C4-2B (cell line): ENCODE results near the gene RBBP8NL.
A peak's percentile ranks its signal among the peaks of the same experiment; 100 is the strongest.

Experiments used
- ZFX ChIP-seq: fragments of 450-650 bp; IDR thresholded peaks from 2 replicates; pipeline ENCODE4 v1.6.1; 2017
- TF ChIP-seq, protein P1 (sequence below): fragments of 450-650 bp; conservative IDR thresholded peaks from 2 replicates; pipeline ENCODE4 v1.5.1; 2017; ENCODE audit warnings: mild to moderate bottlenecking

DNA sequence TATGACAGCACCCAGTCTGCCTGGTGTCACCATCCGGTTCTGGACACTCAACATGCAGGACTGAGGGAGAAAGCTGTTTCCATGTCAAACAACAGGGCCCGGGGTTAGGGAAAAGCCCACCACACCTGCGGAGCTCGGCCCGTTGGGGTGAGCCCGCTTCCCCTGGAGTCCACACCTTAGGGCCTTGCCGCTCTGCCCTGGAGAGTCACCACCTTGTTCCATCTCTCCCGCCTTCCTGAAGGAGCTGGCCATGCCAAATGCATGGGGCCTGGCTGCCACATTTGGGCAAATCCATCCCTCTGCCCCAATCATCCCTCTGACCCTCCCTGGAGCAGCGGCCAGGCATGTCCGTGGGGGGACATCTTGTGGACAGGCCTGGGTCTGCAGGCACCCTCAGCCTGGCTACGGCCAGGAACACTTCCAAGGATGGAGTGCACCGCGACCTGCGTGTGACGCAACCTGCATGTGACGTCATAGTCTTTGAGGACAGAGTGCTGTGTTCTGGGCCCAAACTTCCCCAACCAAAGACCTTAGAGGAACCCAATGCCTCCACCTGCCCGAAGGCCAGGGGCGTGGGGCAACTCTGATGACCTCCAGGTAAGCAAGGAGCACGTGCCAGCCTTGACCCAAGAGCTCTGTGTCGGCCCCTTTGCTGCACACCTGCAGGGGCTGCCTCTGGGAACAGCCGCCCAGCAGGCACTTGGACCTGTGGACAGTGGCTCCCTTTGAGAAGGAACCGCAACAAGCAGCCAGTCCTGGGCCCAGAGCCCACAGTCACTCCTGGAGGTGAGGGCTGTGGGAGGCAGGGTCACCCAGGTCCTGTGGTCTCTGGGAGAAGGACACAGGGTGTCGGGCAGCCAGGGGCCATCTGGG is 22.0 kb downstream of the RBBP8NL start:
- TF ChIP-seq, protein P1, sequence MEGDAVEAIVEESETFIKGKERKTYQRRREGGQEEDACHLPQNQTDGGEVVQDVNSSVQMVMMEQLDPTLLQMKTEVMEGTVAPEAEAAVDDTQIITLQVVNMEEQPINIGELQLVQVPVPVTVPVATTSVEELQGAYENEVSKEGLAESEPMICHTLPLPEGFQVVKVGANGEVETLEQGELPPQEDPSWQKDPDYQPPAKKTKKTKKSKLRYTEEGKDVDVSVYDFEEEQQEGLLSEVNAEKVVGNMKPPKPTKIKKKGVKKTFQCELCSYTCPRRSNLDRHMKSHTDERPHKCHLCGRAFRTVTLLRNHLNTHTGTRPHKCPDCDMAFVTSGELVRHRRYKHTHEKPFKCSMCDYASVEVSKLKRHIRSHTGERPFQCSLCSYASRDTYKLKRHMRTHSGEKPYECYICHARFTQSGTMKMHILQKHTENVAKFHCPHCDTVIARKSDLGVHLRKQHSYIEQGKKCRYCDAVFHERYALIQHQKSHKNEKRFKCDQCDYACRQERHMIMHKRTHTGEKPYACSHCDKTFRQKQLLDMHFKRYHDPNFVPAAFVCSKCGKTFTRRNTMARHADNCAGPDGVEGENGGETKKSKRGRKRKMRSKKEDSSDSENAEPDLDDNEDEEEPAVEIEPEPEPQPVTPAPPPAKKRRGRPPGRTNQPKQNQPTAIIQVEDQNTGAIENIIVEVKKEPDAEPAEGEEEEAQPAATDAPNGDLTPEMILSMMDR: peak; percentile 35
- TF ChIP-seq ZFX: no peak
